SK-N-SH (cell line): ENCODE measurements around the gene PTGDR2. TPM values are rescaled to one million over a fixed set of nuclear protein-coding genes. Genes with fewer than 3 reads are reported as not detected.
"Not testable (repeated sequence)": the region's sequence is repeated elsewhere in the genome, so short reads cannot be mapped to it uniquely, and the experiment has no call there.

Experiments
- CTCF ChIA-PET: fragments of 300-600, 350-600 bp; formaldehyde crosslinking; extraction: SDS; loops from one replicate; lab custom pipeline; 2021; lab: Yijun Ruan, JAX
- POLR2A ChIA-PET: fragments of 350-600 bp; sonication (Branson Sonifier 250); formaldehyde crosslinking; extraction: SDS; loops from one replicate; lab custom pipeline; 2020; ENCODE audit warnings: antibody characterized with exemption, inconsistent platforms; lab: Yijun Ruan, JAX
- DNase-seq: peaks from one replicate; pipeline ENCODE4 v3.0.0; 2012
- H2AFZ ChIP-seq: fragments of 200-600 bp; sonication (generic); 2 replicates; pipeline ENCODE4 v1.8.1; 2016; ENCODE audit warnings: antibody characterized with exemption, mild to moderate bottlenecking, low read depth
- H3F3A ChIP-seq: fragments of 200-600 bp; sonication (generic); replicated peaks from 2 replicates; pipeline ENCODE3; 2016; ENCODE audit warnings: antibody characterized with exemption, mild to moderate bottlenecking; ENCODE audit not compliant: insufficient read depth
- H3K27ac ChIP-seq, 2 experiments: fragments of 200-500 bp in 1 of 2; fragments of 200-600 bp in 1 of 2; sonication (Bioruptor generic) in 1 of 2; sonication (generic), shearing (Covaris generic) in 1 of 2; 2 replicates each; pipeline versions ENCODE4 v1.5.1 to v1.6.1; 2014 to 2016; ENCODE audit warnings: low read depth in 2 of 2, inconsistent platforms in 1 of 2, low read length in 1 of 2, mild to moderate bottlenecking in 1 of 2, mixed read lengths in 1 of 2
- H3K27me3 ChIP-seq: fragments of 200-600 bp; sonication (generic), shearing (Covaris generic); 2 replicates; pipeline ENCODE4 v1.6.1; 2016; ENCODE audit warnings: mixed run types; ENCODE audit not compliant: insufficient read depth
- H3K36me3 ChIP-seq, 2 experiments: fragments of 200-500 bp in 1 of 2; fragments of 200-600 bp in 1 of 2; sonication (Bioruptor generic) in 1 of 2; sonication (generic) in 1 of 2; replicated peaks in 1 of 2; 2 replicates each; pipeline versions ENCODE3 to v1.5.1; 2014 to 2016; ENCODE audit warnings: low read length in 1 of 2, mild to moderate bottlenecking in 1 of 2; ENCODE audit not compliant: insufficient read depth in 2 of 2, control insufficient read depth in 1 of 2
- H3K4me1 ChIP-seq, 2 experiments: fragments of 200-500 bp in 1 of 2; fragments of 200-600 bp in 1 of 2; sonication (Bioruptor generic) in 1 of 2; sonication (generic), shearing (Covaris generic) in 1 of 2; 2 replicates each; pipeline versions ENCODE4 v1.5.1 to v1.6.1; 2014 to 2016; ENCODE audit warnings: low read depth in 1 of 2, low read length in 1 of 2, mixed run types in 1 of 2; ENCODE audit not compliant: insufficient read depth in 2 of 2, control insufficient read depth in 1 of 2
- H3K4me2 ChIP-seq: fragments of 200-600 bp; sonication (generic), shearing (Covaris generic); 2 replicates; pipeline ENCODE4 v1.6.1; 2017; ENCODE audit warnings: mixed run types
- H3K4me3 ChIP-seq, 2 experiments: fragments of 200-500 bp in 1 of 2; fragments of 200-600 bp in 1 of 2; sonication (Bioruptor generic) in 1 of 2; sonication (generic), shearing (Covaris generic) in 1 of 2; 2 replicates each; pipeline versions ENCODE4 v1.5.1 to v1.8.1; 2014 to 2016; ENCODE audit warnings: low read depth in 2 of 2, inconsistent platforms in 1 of 2, low read length in 1 of 2, mild to moderate bottlenecking in 1 of 2, mixed read lengths in 1 of 2, moderate library complexity in 1 of 2
- H3K79me2 ChIP-seq: fragments of 200-600 bp; sonication (generic); 2 replicates; pipeline ENCODE4 v1.8.1; 2017; ENCODE audit warnings: mild to moderate bottlenecking; ENCODE audit not compliant: insufficient read depth
- H3K9ac ChIP-seq: fragments of 200-600 bp; sonication (generic); 2 replicates; pipeline ENCODE4 v1.6.1; 2017; ENCODE audit warnings: mixed run types
- H3K9me2 ChIP-seq: fragments of 200-600 bp; sonication (generic); 2 replicates; pipeline ENCODE4 v1.6.1; 2017; ENCODE audit warnings: mixed run types
- H3K9me3 ChIP-seq: fragments of 200-600 bp; sonication (generic); 2 replicates; pipeline ENCODE4 v1.6.1; 2017; ENCODE audit warnings: mixed run types, mild to moderate bottlenecking, moderate library complexity
- H4K20me1 ChIP-seq: fragments of 200-600 bp; sonication (generic); 2 replicates; pipeline ENCODE4 v1.6.1; 2017; ENCODE audit warnings: mild to moderate bottlenecking, mixed run types; ENCODE audit not compliant: insufficient read depth
- ELF1 ChIP-seq: IDR thresholded peaks from 2 replicates; pipeline ENCODE4 v1.4.0; 2012
- EZH2phosphoT487 ChIP-seq: fragments of 200-600 bp; sonication (generic); IDR thresholded peaks from 2 replicates; pipeline ENCODE4 v1.6.1; 2017; ENCODE audit warnings: low read depth, mixed run types, mild to moderate bottlenecking, antibody characterized with exemption, moderate library complexity, borderline replicate concordance
- FOSL2 ChIP-seq: IDR thresholded peaks from 2 replicates; pipeline ENCODE4 v1.4.0; 2012; ENCODE audit warnings: low read depth, mild to moderate bottlenecking, moderate library complexity, borderline replicate concordance
- FOXJ3 ChIP-seq: sonication (generic); formaldehyde crosslinking; IDR thresholded peaks from 2 replicates; pipeline ENCODE4 v1.5.1; 2020; ENCODE audit warnings: mild to moderate bottlenecking, missing genetic modification reagents
- IRF3 ChIP-seq: fragments of 150-350 bp; IDR thresholded peaks from 2 replicates; pipeline ENCODE4 v1.6.1; 2016; ENCODE audit warnings: mild to moderate bottlenecking, low read depth, low read length
- JUND ChIP-seq: IDR thresholded peaks from 2 replicates; pipeline ENCODE4 v1.4.0; 2012
- MEF2A ChIP-seq: IDR thresholded peaks from 2 replicates; pipeline ENCODE4 v1.4.0; 2012; ENCODE audit warnings: low read depth, borderline replicate concordance
- MXI1 ChIP-seq: IDR thresholded peaks from 2 replicates; pipeline ENCODE4 v1.6.1; 2012; ENCODE audit warnings: mild to moderate bottlenecking, low read depth, low read length, improper control_type of control experiment
- POLR2AphosphoS5 ChIP-seq: IDR thresholded peaks from 2 replicates; pipeline ENCODE4 v1.6.1; 2012; ENCODE audit warnings: low read depth, low read length
- RAD21 ChIP-seq: IDR thresholded peaks from 2 replicates; pipeline ENCODE4 v1.6.1; 2012; ENCODE audit warnings: mild to moderate bottlenecking, low read length
- REST ChIP-seq: IDR thresholded peaks from 2 replicates; pipeline ENCODE4 v1.6.1; 2012; ENCODE audit warnings: mild to moderate bottlenecking, low read depth, low read length, moderate library complexity
- RXRA ChIP-seq: IDR thresholded peaks from 2 replicates; pipeline ENCODE4 v1.4.0; 2012; ENCODE audit warnings: low read depth, mild to moderate bottlenecking, borderline replicate concordance
- SMC3 ChIP-seq: IDR thresholded peaks from 2 replicates; pipeline ENCODE4 v1.6.1; 2012; ENCODE audit warnings: low read depth, low read length, improper control_type of control experiment
- USF1 ChIP-seq: IDR thresholded peaks from 2 replicates; pipeline ENCODE4 v1.4.0; 2012; ENCODE audit warnings: low read depth, borderline replicate concordance
- YY1 ChIP-seq: IDR thresholded peaks from 2 replicates; pipeline ENCODE4 v1.4.0; 2012; ENCODE audit warnings: low read depth, mild to moderate bottlenecking
- WGBS: methylation state at CpG from one replicate; pipeline ENCODE4 v1.1.6; 2017; ENCODE audit warnings: low lambda C conversion rate; 5-methylcytosine and 5-hydroxymethylcytosine counted together
- polyA plus RNA-seq, 3 experiments: library from polyadenylated mRNA; depleted of rRNA; stranded (reverse); fragments of >200 nt; gene quantifications; 2 replicates each; pipeline ENCODE4 v1.2.3, GENCODE V29; 2012

The PTGDR2 gene
- polyA plus RNA-seq, 1 of the 3 experiments (the other 2 are of a cell fraction), result 0.02 TPM

- TF ChIP-seq RXRA (no peak), MXI1 (no peak), SMC3 (no peak)
- TF ChIP-seq, all 33 proteins: peak for 0
Measured at GRCh38 chr11:60825790-60826189, 30.0 kb downstream of the PTGDR2 start (continued).

- no peak overlapping the region for H3K4me3 ChIP-seq
- WGBS, result 32% methylated on average over 5 of the region's 5 CpGs
- H3K27ac ChIP-seq, result no peak overlapping the region
- H3K36me3 ChIP-seq, result no peaks in the 10 kb centered on the region
- H3K9me2 ChIP-seq, result no peaks in the 10 kb centered on the region
- POLR2A ChIA-PET, result no interaction called here
- no peaks in the 10 kb centered on the region for H3K79me2 ChIP-seq
- TF ChIP-seq YY1 (no peak), EZH2phosphoT487 (no peak), SMC3 (no peak), REST (no peak), POLR2AphosphoS5 (no peak), IRF3 (no peak), FOXJ3 (CRISPR knock-in tag) (no peak), ELF1 (no peak), JUND (no peak), MEF2A (no peak), RAD21 (no peak), FOSL2 (no peak), USF1 (no peak)
- H2AFZ ChIP-seq, result no peak overlapping the region
- H3K4me1 ChIP-seq, result no peaks in the 10 kb centered on the region; a peak in 1 of 4 replicates
- no peak overlapping the region for H3K9ac ChIP-seq
- peaks cover 11% of the 10 kb centered on the region; the same call in 1 of the 2 replicates for H3K27me3 ChIP-seq
- no peak for DNase-seq
- H3F3A ChIP-seq, result no peaks in the 10 kb centered on the region
- H3K9me3 ChIP-seq, result no peaks in the 10 kb centered on the region
- H4K20me1 ChIP-seq, result no peaks in the 10 kb centered on the region
- CTCF ChIA-PET, result interaction anchor here (0.7 to 23.7 kb wide), 2 partner anchors 71 to 363 kb away, joined by 3 to 550 read pairs; partner anchors contain the start of gene PRPF19
- no peak overlapping the region for H3K4me2 ChIP-seq
Measured at GRCh38 chr11:60825118-60825517, 30.6 kb downstream of the PTGDR2 start.

GRCh38 chr11:60823745-60824306, 31.9 kb downstream of the PTGDR2 start:
- H3K9me2 ChIP-seq, H3K9me3 ChIP-seq, H3F3A ChIP-seq, H4K20me1 ChIP-seq, H2AFZ ChIP-seq, H3K9ac ChIP-seq, H3K4me1 ChIP-seq, H3K27ac ChIP-seq, POLR2A ChIA-PET, H3K79me2 ChIP-seq, DNase-seq, H3K4me2 ChIP-seq, H3K36me3 ChIP-seq, H3K4me3 ChIP-seq: not testable (repeated sequence)
- CTCF ChIA-PET, result interaction anchor here (23.7 kb wide), 1 partner anchor 72 kb away, joined by 550 read pairs; the partner anchor contains the start of gene PRPF19
- H3K27me3 ChIP-seq, result peaks cover 11% of the 10 kb centered on the region; the same call in 1 of the 2 replicates
- WGBS, result 55% methylated on average over 5 of the region's 5 CpGs
